Neutrophil (primary cell): ENCODE measurements around the gene MAPK4.
"Not testable (repeated sequence)": the region's sequence is repeated elsewhere in the genome, so short reads cannot be mapped to it uniquely, and the experiment has no call there.

Source experiments
- H3K27ac ChIP-seq: fragments of 200-600 bp; sonication (generic); 2 replicates; pipeline ENCODE4 v1.5.1; 2016; ENCODE audit warnings: mild to moderate bottlenecking, moderate library complexity
- H3K27me3 ChIP-seq: fragments of 200-600 bp; sonication (generic); 2 replicates; pipeline ENCODE4 v1.6.0; 2016; ENCODE audit warnings: mild to moderate bottlenecking
- H3K36me3 ChIP-seq: fragments of 200-600 bp; sonication (generic); 2 replicates; pipeline ENCODE4 v1.5.1; 2017
- H3K4me1 ChIP-seq, 2 experiments: fragments of 200-600 bp in 1 of 2; sonication (generic) in 1 of 2; 1 replicate in 1 of 2; 2 replicates in 1 of 2; pipeline versions ENCODE4 v1.5.1 to v1.6.1; 2013 to 2016; ENCODE audit warnings: low read depth in 1 of 2, low read length in 1 of 2, mild to moderate bottlenecking in 1 of 2, moderate library complexity in 1 of 2; ENCODE audit not compliant: control insufficient read depth in 1 of 2, insufficient read depth in 1 of 2
- H3K4me3 ChIP-seq, 2 experiments: fragments of 200-600 bp in 1 of 2; sonication (generic) in 1 of 2; 1 replicate in 1 of 2; 2 replicates in 1 of 2; pipeline ENCODE4 v1.5.1; 2013 to 2016; ENCODE audit warnings: low read depth in 1 of 2, low read length in 1 of 2, mild to moderate bottlenecking in 1 of 2, moderate library complexity in 1 of 2
- H3K9me3 ChIP-seq: fragments of 200-600 bp; sonication (generic); 2 replicates; pipeline ENCODE4 v1.5.1; 2016
- TF ChIP-seq, protein P1 (sequence below): fragments of 200-600 bp; sonication (generic); IDR thresholded peaks from 2 replicates; pipeline ENCODE4 v1.5.1; 2016; ENCODE audit warnings: antibody characterized with exemption

The MAPK4 gene

GRCh38 chr18:50558948-50559751 lies 737 bp upstream of the MAPK4 start:
- H3K36me3 ChIP-seq, result no peaks in the 10 kb centered on the region
- no peak overlapping the region for H3K4me3 ChIP-seq
- H3K4me1 ChIP-seq, result no peaks in the 10 kb centered on the region
- TF ChIP-seq, protein P1, sequence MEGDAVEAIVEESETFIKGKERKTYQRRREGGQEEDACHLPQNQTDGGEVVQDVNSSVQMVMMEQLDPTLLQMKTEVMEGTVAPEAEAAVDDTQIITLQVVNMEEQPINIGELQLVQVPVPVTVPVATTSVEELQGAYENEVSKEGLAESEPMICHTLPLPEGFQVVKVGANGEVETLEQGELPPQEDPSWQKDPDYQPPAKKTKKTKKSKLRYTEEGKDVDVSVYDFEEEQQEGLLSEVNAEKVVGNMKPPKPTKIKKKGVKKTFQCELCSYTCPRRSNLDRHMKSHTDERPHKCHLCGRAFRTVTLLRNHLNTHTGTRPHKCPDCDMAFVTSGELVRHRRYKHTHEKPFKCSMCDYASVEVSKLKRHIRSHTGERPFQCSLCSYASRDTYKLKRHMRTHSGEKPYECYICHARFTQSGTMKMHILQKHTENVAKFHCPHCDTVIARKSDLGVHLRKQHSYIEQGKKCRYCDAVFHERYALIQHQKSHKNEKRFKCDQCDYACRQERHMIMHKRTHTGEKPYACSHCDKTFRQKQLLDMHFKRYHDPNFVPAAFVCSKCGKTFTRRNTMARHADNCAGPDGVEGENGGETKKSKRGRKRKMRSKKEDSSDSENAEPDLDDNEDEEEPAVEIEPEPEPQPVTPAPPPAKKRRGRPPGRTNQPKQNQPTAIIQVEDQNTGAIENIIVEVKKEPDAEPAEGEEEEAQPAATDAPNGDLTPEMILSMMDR, result no peak
- H3K9me3 ChIP-seq, result no peaks in the 10 kb centered on the region
- H3K27me3 ChIP-seq, result peaks cover 91% of the 10 kb centered on the region
- H3K27ac ChIP-seq, result no peak overlapping the region

- Histone ChIP-seq H3K9me3 (no peaks in the 10 kb centered on the region), H3K27me3 (peaks cover 97% of the 10 kb centered on the region), H3K4me3 (no peak overlapping the region), H3K4me1 (no peaks in the 10 kb centered on the region), H3K36me3 (no peaks in the 10 kb centered on the region), H3K27ac (no peak overlapping the region)
- TF ChIP-seq, protein P1, result no peak
Observed at GRCh38 chr18:50560681-50561629, 1.1 kb downstream of the MAPK4 start.

DNA sequence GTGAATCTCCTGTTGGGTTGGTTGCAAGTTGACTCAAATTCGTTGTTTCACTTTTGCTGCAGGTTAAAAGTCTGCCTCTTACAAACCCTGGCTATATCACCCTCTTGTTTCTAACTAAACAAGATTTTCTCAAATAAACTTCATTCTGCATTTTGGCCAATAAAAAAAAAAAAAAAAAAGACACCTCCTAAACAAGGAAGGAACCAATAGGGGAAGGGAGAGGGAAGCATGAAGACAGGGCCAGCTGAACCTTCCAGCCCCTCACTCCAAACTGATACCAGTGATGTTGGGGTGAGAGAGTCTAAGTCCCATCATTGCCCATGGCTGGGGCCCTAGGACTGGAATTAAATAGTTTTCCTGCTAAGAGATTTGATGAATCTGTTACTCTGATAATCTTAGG lies 2.4 kb downstream of the MAPK4 start:
- not testable (repeated sequence) for H3K9me3 ChIP-seq, H3K36me3 ChIP-seq, H3K4me3 ChIP-seq, H3K27ac ChIP-seq, H3K4me1 ChIP-seq
- H3K27me3 ChIP-seq, result peaks cover 94% of the 10 kb centered on the region

- no peaks in the 10 kb centered on the region for H3K4me1 ChIP-seq
- H3K9me3 ChIP-seq, result no peaks in the 10 kb centered on the region
- H3K27me3 ChIP-seq, result peaks cover 91% of the 10 kb centered on the region
- H3K36me3 ChIP-seq, result no peaks in the 10 kb centered on the region
- no peak overlapping the region for H3K4me3 ChIP-seq
- TF ChIP-seq, protein P1, result no peak
- H3K27ac ChIP-seq, result no peak overlapping the region
Observed at GRCh38 chr18:50562686-50563085, 2.8 kb downstream of the MAPK4 start.

DNA sequence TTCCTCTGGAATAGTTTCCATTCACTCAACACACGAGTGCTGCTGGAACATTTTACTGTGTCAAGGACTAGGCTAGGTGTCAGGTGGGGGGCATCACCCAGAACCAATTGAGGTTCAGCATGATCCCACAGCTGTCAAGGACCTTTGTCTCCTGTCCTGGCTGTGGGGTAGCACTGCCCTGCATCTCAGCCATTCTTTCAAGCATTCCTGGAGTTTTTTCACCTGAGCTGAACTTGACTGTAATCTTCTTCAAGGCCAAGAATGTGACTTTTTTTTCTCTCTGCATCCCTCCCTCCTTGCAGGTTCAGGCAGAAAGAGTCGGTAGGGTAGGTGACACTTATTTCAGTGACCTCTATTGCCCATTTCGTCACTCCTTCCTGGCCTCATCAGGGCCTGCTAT lies 3.5 kb downstream of the MAPK4 start:
- Histone ChIP-seq H3K36me3 (no peaks in the 10 kb centered on the region), H3K4me1 (no peaks in the 10 kb centered on the region), H3K9me3 (no peaks in the 10 kb centered on the region), H3K4me3 (no peak overlapping the region), H3K27me3 (peaks cover 84% of the 10 kb centered on the region), H3K27ac (no peak overlapping the region)
- TF ChIP-seq, protein P1, result no peak

DNA sequence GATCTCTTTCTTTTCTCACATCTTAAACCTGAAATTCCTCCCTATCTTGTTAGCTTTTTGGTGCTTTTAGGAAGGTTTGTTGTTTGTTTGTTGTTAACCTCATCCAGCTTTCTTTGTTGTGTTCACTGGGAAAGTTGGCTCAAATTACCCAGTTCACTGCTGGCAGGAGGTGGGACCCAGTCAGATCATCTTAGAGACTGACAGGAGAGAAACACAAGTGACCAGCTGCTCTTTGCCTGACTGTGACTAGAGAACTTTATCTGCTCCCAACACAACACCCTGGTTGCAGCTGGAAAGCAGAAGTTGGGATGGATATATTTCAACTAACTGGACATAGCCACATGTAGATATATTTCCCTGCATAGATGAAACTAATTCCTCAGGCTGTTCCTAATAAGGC lies 10.0 kb downstream of the MAPK4 start:
- H3K4me1 ChIP-seq, result no peaks in the 10 kb centered on the region
- TF ChIP-seq, protein P1, result no peak
- peaks cover 42% of the 10 kb centered on the region for H3K27me3 ChIP-seq
- no peaks in the 10 kb centered on the region for H3K36me3 ChIP-seq
- H3K9me3 ChIP-seq, result no peaks in the 10 kb centered on the region
- H3K4me3 ChIP-seq, result no peak overlapping the region
- H3K27ac ChIP-seq, result no peak overlapping the region
